HEK293 (cell line): ENCODE measurements around the gene LGALS13.

Experiments
- GLI2 ChIP-seq: fragments of 450-650 bp; formaldehyde crosslinking; IDR thresholded peaks from 2 replicates; pipeline ENCODE4; 2017; ENCODE audit warnings: missing biosample characterization, missing genetic modification characterization, low read depth, borderline replicate concordance
- IKZF3 ChIP-seq: fragments of 450-650 bp; IDR thresholded peaks from 2 replicates; pipeline ENCODE4 v1.5.0; 2018; ENCODE audit warnings: missing biosample characterization, mild to moderate bottlenecking, missing genetic modification characterization, moderate library complexity
- MZF1 ChIP-seq: fragments of 450-650 bp; formaldehyde crosslinking; IDR thresholded peaks from 2 replicates; pipeline ENCODE4 v1.5.1; 2017; ENCODE audit warnings: missing biosample characterization, missing genetic modification characterization, borderline replicate concordance
- SP7 ChIP-seq: fragments of 450-650 bp; formaldehyde crosslinking; IDR thresholded peaks from 2 replicates; pipeline ENCODE4 v1.5.1; 2016; ENCODE audit warnings: missing biosample characterization, missing genetic modification characterization
- ZBTB1 ChIP-seq: fragments of 450-650 bp; formaldehyde crosslinking; IDR thresholded peaks from 2 replicates; pipeline ENCODE4 v1.5.1; 2016; ENCODE audit warnings: missing biosample characterization, missing genetic modification characterization
- ZBTB20 ChIP-seq: fragments of 450-650 bp; formaldehyde crosslinking; IDR thresholded peaks from 2 replicates; pipeline ENCODE4 v1.5.1; 2016; ENCODE audit warnings: missing biosample characterization, missing genetic modification characterization
- ZBTB48 ChIP-seq: fragments of 450-650 bp; formaldehyde crosslinking; IDR thresholded peaks from 2 replicates; pipeline ENCODE4 v1.5.1; 2016; ENCODE audit warnings: missing biosample characterization, missing genetic modification characterization
- ZBTB6 ChIP-seq: fragments of 450-650 bp; formaldehyde crosslinking; IDR thresholded peaks from 2 replicates; pipeline ENCODE4 v1.5.1; 2017; ENCODE audit warnings: missing biosample characterization, missing genetic modification characterization
- ZBTB7A ChIP-seq: fragments of 450-650 bp; formaldehyde crosslinking; IDR thresholded peaks from 2 replicates; pipeline ENCODE4 v1.5.1; 2016; ENCODE audit warnings: low read depth, missing biosample characterization, missing genetic modification characterization
- ZFP3 ChIP-seq: fragments of 450-650 bp; formaldehyde crosslinking; IDR thresholded peaks from 2 replicates; pipeline ENCODE4 v1.5.1; 2016; ENCODE audit warnings: low read depth, missing biosample characterization, missing genetic modification characterization
- ZFP37 ChIP-seq: fragments of 450-650 bp; formaldehyde crosslinking; IDR thresholded peaks from 2 replicates; pipeline ENCODE4 v1.5.1; 2016; ENCODE audit warnings: missing biosample characterization, missing genetic modification characterization
- ZFP41 ChIP-seq: fragments of 450-650 bp; formaldehyde crosslinking; IDR thresholded peaks from 2 replicates; pipeline ENCODE4 v1.5.1; 2016; ENCODE audit warnings: missing biosample characterization, missing genetic modification characterization, borderline replicate concordance
- ZNF121 ChIP-seq: fragments of 450-650 bp; formaldehyde crosslinking; IDR thresholded peaks from 2 replicates; pipeline ENCODE4 v1.5.1; 2016; ENCODE audit warnings: missing biosample characterization, missing genetic modification characterization
- ZNF174 ChIP-seq: fragments of 450-650 bp; formaldehyde crosslinking; IDR thresholded peaks from 2 replicates; pipeline ENCODE4 v1.5.0; 2017; ENCODE audit warnings: missing biosample characterization, mild to moderate bottlenecking, missing genetic modification characterization
- ZNF184 ChIP-seq: fragments of 450-650 bp; IDR thresholded peaks from 2 replicates; pipeline ENCODE4 v1.5.1; 2018; ENCODE audit warnings: missing biosample characterization, mild to moderate bottlenecking, missing genetic modification characterization
- ZNF2 ChIP-seq: fragments of 450-650 bp; formaldehyde crosslinking; IDR thresholded peaks from 2 replicates; pipeline ENCODE4 v1.5.1; 2016; ENCODE audit warnings: missing biosample characterization, missing genetic modification characterization
- ZNF211 ChIP-seq: fragments of 450-650 bp; formaldehyde crosslinking; IDR thresholded peaks from 2 replicates; pipeline ENCODE4 v1.5.1; 2016; ENCODE audit warnings: low read depth, missing biosample characterization, missing genetic modification characterization
- ZNF223 ChIP-seq: fragments of 450-650 bp; formaldehyde crosslinking; IDR thresholded peaks from 2 replicates; pipeline ENCODE4 v1.5.1; 2016; ENCODE audit warnings: missing biosample characterization, missing genetic modification characterization
- ZNF23 ChIP-seq: fragments of 450-650 bp; formaldehyde crosslinking; IDR thresholded peaks from 2 replicates; pipeline ENCODE4 v1.5.1; 2016; ENCODE audit warnings: missing biosample characterization, missing genetic modification characterization, borderline replicate concordance
- ZNF24 ChIP-seq: fragments of 450-650 bp; formaldehyde crosslinking; IDR thresholded peaks from 2 replicates; pipeline ENCODE4 v1.5.1; 2016; ENCODE audit warnings: missing biosample characterization, missing genetic modification characterization
- ZNF302 ChIP-seq: fragments of 450-650 bp; formaldehyde crosslinking; IDR thresholded peaks from 2 replicates; pipeline ENCODE4 v1.5.1; 2016; ENCODE audit warnings: missing biosample characterization, missing genetic modification characterization, low read depth
- ZNF311 ChIP-seq: fragments of 450-650 bp; formaldehyde crosslinking; IDR thresholded peaks from 2 replicates; pipeline ENCODE4 v1.5.1; 2017; ENCODE audit warnings: missing biosample characterization, missing genetic modification characterization, borderline replicate concordance
- ZNF324 ChIP-seq: fragments of 450-650 bp; formaldehyde crosslinking; IDR thresholded peaks from 2 replicates; pipeline ENCODE4 v1.5.1; 2016; ENCODE audit warnings: missing biosample characterization, missing genetic modification characterization
- ZNF362 ChIP-seq: fragments of 450-650 bp; formaldehyde crosslinking; IDR thresholded peaks from 2 replicates; pipeline ENCODE4 v1.5.1; 2016; ENCODE audit warnings: missing biosample characterization, missing genetic modification characterization
- ZNF366 ChIP-seq: fragments of 450-650 bp; formaldehyde crosslinking; conservative IDR thresholded peaks from 2 replicates; pipeline ENCODE4 v1.5.1; 2016; ENCODE audit warnings: missing biosample characterization, missing genetic modification characterization
- ZNF423 ChIP-seq: fragments of 450-650 bp; formaldehyde crosslinking; IDR thresholded peaks from 2 replicates; pipeline ENCODE4 v1.5.1; 2016; ENCODE audit warnings: missing biosample characterization, missing genetic modification characterization
- ZNF510 ChIP-seq: fragments of 450-650 bp; formaldehyde crosslinking; IDR thresholded peaks from 2 replicates; pipeline ENCODE4 v1.5.1; 2018; ENCODE audit warnings: mild to moderate bottlenecking, missing genetic modification characterization, missing biosample characterization; ENCODE audit not compliant: insufficient replicate concordance
- ZNF544 ChIP-seq: fragments of 450-650 bp; formaldehyde crosslinking; IDR thresholded peaks from 2 replicates; pipeline ENCODE4 v1.5.0; 2017; ENCODE audit warnings: missing biosample characterization, missing genetic modification characterization
- ZNF548 ChIP-seq: fragments of 450-650 bp; formaldehyde crosslinking; IDR thresholded peaks from 2 replicates; pipeline ENCODE4 v1.5.1; 2016; ENCODE audit warnings: missing biosample characterization, missing genetic modification characterization
- ZNF561 ChIP-seq: fragments of 450-650 bp; IDR thresholded peaks from 2 replicates; pipeline ENCODE4 v1.5.1; 2018; ENCODE audit warnings: missing biosample characterization, missing genetic modification characterization, borderline replicate concordance
- ZNF585B ChIP-seq: fragments of 450-650 bp; formaldehyde crosslinking; IDR thresholded peaks from 2 replicates; pipeline ENCODE4 v1.5.1; 2016; ENCODE audit warnings: missing biosample characterization, missing genetic modification characterization
- ZNF596 ChIP-seq: fragments of 450-650 bp; IDR thresholded peaks from 2 replicates; pipeline ENCODE4 v1.5.0; 2018; ENCODE audit warnings: missing biosample characterization, mild to moderate bottlenecking, missing genetic modification characterization, moderate library complexity
- ZNF600 ChIP-seq: fragments of 450-650 bp; formaldehyde crosslinking; IDR thresholded peaks from 2 replicates; pipeline ENCODE4 v1.5.1; 2016; ENCODE audit warnings: missing biosample characterization, missing genetic modification characterization
- ZNF621 ChIP-seq: fragments of 450-650 bp; formaldehyde crosslinking; IDR thresholded peaks from 2 replicates; pipeline ENCODE4 v1.5.1; 2017; ENCODE audit warnings: missing biosample characterization, missing genetic modification characterization
- ZNF624 ChIP-seq: fragments of 450-650 bp; formaldehyde crosslinking; IDR thresholded peaks from 2 replicates; pipeline ENCODE4 v1.5.1; 2017; ENCODE audit warnings: missing biosample characterization, missing genetic modification characterization
- ZNF645 ChIP-seq: fragments of 450-650 bp; formaldehyde crosslinking; IDR thresholded peaks from 2 replicates; pipeline ENCODE4; 2016; ENCODE audit warnings: missing biosample characterization, missing genetic modification characterization
- ZNF664 ChIP-seq: fragments of 450-650 bp; formaldehyde crosslinking; IDR thresholded peaks from 2 replicates; pipeline ENCODE4 v1.5.1; 2016; ENCODE audit warnings: missing biosample characterization, missing genetic modification characterization
- ZNF692 ChIP-seq: fragments of 450-650 bp; formaldehyde crosslinking; IDR thresholded peaks from 2 replicates; pipeline ENCODE4 v1.5.1; 2016; ENCODE audit warnings: missing biosample characterization, missing genetic modification characterization
- ZNF768 ChIP-seq: fragments of 450-650 bp; formaldehyde crosslinking; IDR thresholded peaks from 2 replicates; pipeline ENCODE4 v1.5.1; 2018; ENCODE audit warnings: missing biosample characterization, mild to moderate bottlenecking, missing genetic modification characterization
- ZNF791 ChIP-seq: fragments of 450-650 bp; formaldehyde crosslinking; IDR thresholded peaks from 2 replicates; pipeline ENCODE4 v1.5.1; 2016; ENCODE audit warnings: missing biosample characterization, missing genetic modification characterization

Gene LGALS13

GRCh38 chr19:39631178-39631577, 28.9 kb downstream of the LGALS13 start (continued):
- TF ChIP-seq ZNF664 (tag by site-specific recombination) (no peak), MZF1 (tag by site-specific recombination) (no peak), ZNF768 (tag by site-specific recombination) (no peak), ZBTB6 (tag by site-specific recombination) (no peak), ZNF362 (tag by site-specific recombination) (no peak), ZFP3 (no peak), ZNF600 (no peak), ZNF692 (tag by site-specific recombination) (peak; percentile 96), ZNF184 (tag by site-specific recombination) (no peak), ZNF211 (tag by site-specific recombination) (peak; percentile 91), SP7 (tag by site-specific recombination) (no peak; the same call in 1 of the 2 replicates), ZNF561 (tag by site-specific recombination) (no peak), ZNF645 (tag by site-specific recombination) (no peak), ZNF121 (tag by site-specific recombination) (no peak), ZBTB7A (tag by site-specific recombination) (no peak), ZNF791 (tag by site-specific recombination) (no peak), ZNF510 (tag by site-specific recombination) (no peak), ZNF24 (tag by site-specific recombination) (peak; percentile 85), ZNF366 (tag by site-specific recombination) (peak; percentile 63), ZNF621 (tag by site-specific recombination) (no peak), ZBTB48 (tag by site-specific recombination) (0 out of 2 replicates have a peak, but pooled peaks have one; percentile 53), ZNF324 (peak; percentile 86), ZNF23 (no peak), ZNF223 (no peak), ZNF548 (tag by site-specific recombination) (no peak; the same call in 1 of the 2 replicates), ZBTB20 (tag by site-specific recombination) (no peak; the same call in 1 of the 2 replicates), GLI2 (tag by site-specific recombination) (no peak), IKZF3 (tag by site-specific recombination) (no peak), ZBTB1 (no peak), ZNF311 (tag by site-specific recombination) (no peak), ZNF174 (0 out of 2 replicates have a peak, but pooled peaks have one; percentile 76), ZNF544 (tag by site-specific recombination) (no peak), ZNF423 (tag by site-specific recombination) (no peak), ZNF585B (tag by site-specific recombination) (no peak), ZFP37 (tag by site-specific recombination) (no peak), ZFP41 (no peak), ZNF2 (tag by site-specific recombination) (0 out of 2 replicates have a peak, but pooled peaks have one; percentile 43), ZNF624 (tag by site-specific recombination) (no peak), ZNF596 (tag by site-specific recombination) (no peak), ZNF302 (tag by site-specific recombination) (0 out of 2 replicates have a peak, but pooled peaks have one; percentile 58)
